ENCODE results near the gene CCDC50.

Gene CCDC50

GRCh38 chr3:191328962-191329653 lies at the start of gene CCDC50:
Gene CCDC50, plus strand, starts transcription at chr3:191329394. Its CDS starts 281 bp downstream, at chr3:191329675.
- Histone ChIP-seq H3K36me3 (ENCODE audit: insufficient read depth, low read length) (no peaks in the 10 kb centered on the region), H2AFZ (ENCODE audit: low read length, unreplicated experiment) (peak within 1 kb of the TSS; percentile 94), H3K27ac (ENCODE audit: low read depth, low read length) (peak within 1 kb of the TSS; percentile 87), H3K79me2 (ENCODE audit: control insufficient read depth, insufficient read depth, low read length, unreplicated experiment) (peaks cover 47% of the 10 kb centered on the region), H3K27me3 (ENCODE audit: insufficient read depth, low read length) (no peaks in the 10 kb centered on the region), H3K4me1 (ENCODE audit: control insufficient read depth, insufficient read depth, low read length, unreplicated experiment) (peaks cover 39% of the 10 kb centered on the region), H3K4me3 (ENCODE audit: low read depth, low read length) (peak within 1 kb of the TSS; percentile 96)

DNA sequence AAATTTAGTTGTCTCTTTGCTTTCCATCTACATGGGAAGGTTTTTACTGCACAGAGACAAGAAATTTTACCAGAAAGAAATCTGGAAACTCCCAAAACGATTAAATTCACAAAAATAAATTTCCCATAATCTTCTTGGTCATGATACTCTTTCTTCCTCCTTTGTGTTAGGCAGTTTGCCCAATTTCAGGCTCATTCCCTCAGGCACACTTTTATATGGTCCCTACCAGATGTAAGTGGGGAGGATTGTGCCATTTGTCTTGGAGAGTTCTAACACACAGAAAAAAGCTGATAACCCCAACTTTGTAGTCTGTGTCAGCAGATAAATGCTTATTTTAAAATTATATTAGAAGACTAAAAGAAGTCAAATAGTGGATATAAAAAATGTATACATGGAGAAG lies 49.1 kb upstream of the CCDC50 start:
- H3K4me1 ChIP-seq (ENCODE audit: control insufficient read depth, insufficient read depth, low read length, unreplicated experiment) = peaks cover 15% of the 10 kb centered on the region
- H3K79me2 ChIP-seq (ENCODE audit: control insufficient read depth, insufficient read depth, low read length, unreplicated experiment) = no peaks in the 10 kb centered on the region
- no peaks in the 10 kb centered on the region for H3K36me3 ChIP-seq (ENCODE audit: insufficient read depth, low read length)
- H3K4me3 ChIP-seq (ENCODE audit: low read depth, low read length) = no peak overlapping the region
- H3K27ac ChIP-seq (ENCODE audit: low read depth, low read length) = no peak overlapping the region
- no peaks in the 10 kb centered on the region for H3K27me3 ChIP-seq (ENCODE audit: insufficient read depth, low read length)
- no peak overlapping the region for H2AFZ ChIP-seq (ENCODE audit: low read length, unreplicated experiment)

DNA sequence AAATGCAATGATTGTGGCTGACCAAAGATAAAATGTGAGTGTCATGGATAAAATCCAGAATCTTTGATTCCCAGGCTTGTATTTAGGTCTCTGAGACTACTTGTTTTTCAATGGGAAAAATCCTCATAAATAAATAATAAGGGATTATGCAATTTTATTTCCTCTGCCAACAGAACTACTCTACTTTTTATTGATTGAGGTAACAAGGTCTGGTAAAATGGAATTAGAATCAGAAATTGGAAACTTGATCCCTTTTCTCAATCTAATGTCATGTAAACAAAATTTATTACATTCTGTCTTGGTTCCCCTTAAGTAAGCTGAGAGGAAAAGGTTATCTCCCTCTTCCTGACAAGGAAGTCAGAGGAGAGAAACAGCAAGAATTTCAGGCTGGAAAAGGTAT lies 48.3 kb upstream of the CCDC50 start:
- Histone ChIP-seq H3K4me1 (ENCODE audit: control insufficient read depth, insufficient read depth, low read length, unreplicated experiment) (peaks cover 15% of the 10 kb centered on the region), H3K79me2 (ENCODE audit: control insufficient read depth, insufficient read depth, low read length, unreplicated experiment) (no peaks in the 10 kb centered on the region), H2AFZ (ENCODE audit: low read length, unreplicated experiment) (no peak overlapping the region), H3K36me3 (ENCODE audit: insufficient read depth, low read length) (no peaks in the 10 kb centered on the region), H3K27me3 (ENCODE audit: insufficient read depth, low read length) (no peaks in the 10 kb centered on the region), H3K4me3 (ENCODE audit: low read depth, low read length) (no peak overlapping the region), H3K27ac (ENCODE audit: low read depth, low read length) (no peak overlapping the region)

- H3K4me1 ChIP-seq (ENCODE audit: control insufficient read depth, insufficient read depth, low read length, unreplicated experiment) = peaks cover 15% of the 10 kb centered on the region
- H3K27ac ChIP-seq (ENCODE audit: low read depth, low read length) = no peak overlapping the region
- no peaks in the 10 kb centered on the region for H3K79me2 ChIP-seq (ENCODE audit: control insufficient read depth, insufficient read depth, low read length, unreplicated experiment)
- no peaks in the 10 kb centered on the region for H3K27me3 ChIP-seq (ENCODE audit: insufficient read depth, low read length)
- peak overlapping the region; percentile 42; the same call in 1 of the 2 replicates for H3K4me3 ChIP-seq (ENCODE audit: low read depth, low read length)
- H3K36me3 ChIP-seq (ENCODE audit: insufficient read depth, low read length) = no peaks in the 10 kb centered on the region
- H2AFZ ChIP-seq (ENCODE audit: low read length, unreplicated experiment) = peak overlapping the region; percentile 77
These were observed 46.7 kb upstream of the CCDC50 start for GRCh38 chr3:191282251-191283185.

GRCh38 chr3:191283400-191283799 lies 45.8 kb upstream of the CCDC50 start:
- peaks cover 15% of the 10 kb centered on the region for H3K4me1 ChIP-seq (ENCODE audit: control insufficient read depth, insufficient read depth, low read length, unreplicated experiment)
- H2AFZ ChIP-seq (ENCODE audit: low read length, unreplicated experiment) = peak overlapping the region; percentile 77
- H3K27ac ChIP-seq (ENCODE audit: low read depth, low read length) = no peak overlapping the region
- H3K27me3 ChIP-seq (ENCODE audit: insufficient read depth, low read length) = no peaks in the 10 kb centered on the region
- H3K4me3 ChIP-seq (ENCODE audit: low read depth, low read length) = no peak overlapping the region
- H3K79me2 ChIP-seq (ENCODE audit: control insufficient read depth, insufficient read depth, low read length, unreplicated experiment) = no peaks in the 10 kb centered on the region
- H3K36me3 ChIP-seq (ENCODE audit: insufficient read depth, low read length) = no peaks in the 10 kb centered on the region

DNA sequence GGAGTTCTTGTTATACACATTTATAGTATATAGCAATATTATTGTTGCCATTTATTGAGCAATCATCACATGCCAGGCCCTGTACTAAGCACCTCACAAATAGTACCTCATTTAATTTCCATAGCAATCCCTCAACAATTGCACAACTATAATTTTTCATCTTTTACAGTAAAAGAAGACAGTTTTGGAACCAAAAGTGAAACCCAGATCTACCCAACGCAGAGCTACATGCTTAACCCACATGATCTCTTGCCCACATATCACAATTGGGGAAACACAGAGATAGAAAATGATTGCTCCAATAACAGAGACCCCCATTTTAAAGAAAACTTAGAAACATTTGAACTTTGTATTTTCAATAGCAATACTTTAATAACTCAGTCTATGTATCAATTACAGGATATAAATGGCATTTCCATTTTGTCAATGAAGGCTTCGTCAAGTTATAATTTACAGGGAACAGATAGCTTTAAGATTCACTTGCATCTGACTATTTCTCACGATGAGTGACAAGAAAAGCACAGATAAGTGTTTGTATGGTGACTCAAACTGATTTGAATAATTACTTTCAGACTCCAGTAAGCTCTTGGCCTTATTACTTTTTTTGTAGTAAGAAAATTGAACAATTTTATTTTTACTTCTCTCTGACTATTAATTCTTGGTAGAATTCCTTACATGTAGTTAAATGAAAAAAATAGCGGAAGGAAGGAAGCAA lies 38.7 kb upstream of the CCDC50 start:
- Histone ChIP-seq H3K4me1 (ENCODE audit: control insufficient read depth, insufficient read depth, low read length, unreplicated experiment) (no peaks in the 10 kb centered on the region), H3K4me3 (ENCODE audit: low read depth, low read length) (peak overlapping the region; percentile 70), H3K27ac (ENCODE audit: low read depth, low read length) (peak overlapping the region; percentile 67)

DNA sequence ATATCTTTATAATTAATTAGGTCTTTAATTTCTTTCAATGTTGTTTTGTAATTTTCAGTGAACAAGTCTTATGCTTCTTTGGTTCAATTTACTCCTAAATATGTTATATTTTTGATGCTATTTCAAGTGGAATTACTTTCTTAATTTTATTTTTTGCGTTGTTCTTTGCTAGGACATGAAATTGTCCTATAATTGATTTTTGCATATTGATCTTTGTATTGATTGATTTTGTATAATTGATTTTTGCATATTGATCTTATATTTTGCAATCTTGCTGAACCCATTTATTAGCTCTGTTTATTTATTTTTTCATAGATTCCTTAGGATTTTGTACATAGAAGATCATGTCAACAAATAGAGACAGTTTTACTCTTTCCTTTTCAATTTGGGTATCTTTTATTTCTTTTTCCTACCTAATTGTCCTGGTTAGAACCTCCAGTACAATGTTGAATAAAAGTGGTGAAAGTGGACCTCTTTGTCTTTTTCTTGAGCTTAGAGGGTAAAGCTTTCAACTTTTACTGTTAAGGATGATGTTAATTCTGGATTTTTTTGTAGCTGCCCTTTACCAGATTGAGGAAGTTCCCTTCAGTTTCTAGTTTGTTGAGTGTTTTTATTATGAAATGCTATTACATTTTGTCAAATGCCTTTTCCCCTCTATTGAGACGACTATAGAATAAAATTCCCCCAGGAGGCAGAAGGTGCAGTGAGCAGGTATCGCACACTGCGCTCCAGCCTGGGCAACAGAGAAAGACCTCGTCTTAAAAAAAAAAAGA lies 36.8 kb upstream of the CCDC50 start:
- Histone ChIP-seq H3K4me3 (ENCODE audit: low read depth, low read length) (no peak overlapping the region), H3K36me3 (ENCODE audit: insufficient read depth, low read length) (no peaks in the 10 kb centered on the region), H3K4me1 (ENCODE audit: control insufficient read depth, insufficient read depth, low read length, unreplicated experiment) (no peaks in the 10 kb centered on the region), H3K79me2 (ENCODE audit: control insufficient read depth, insufficient read depth, low read length, unreplicated experiment) (no peaks in the 10 kb centered on the region), H3K27me3 (ENCODE audit: insufficient read depth, low read length) (no peaks in the 10 kb centered on the region), H2AFZ (ENCODE audit: low read length, unreplicated experiment) (no peak overlapping the region), H3K27ac (ENCODE audit: low read depth, low read length) (no peak overlapping the region)

More for the DNA sequence above, 38.7 kb upstream of the CCDC50 start:
- Histone ChIP-seq H3K36me3 (ENCODE audit: insufficient read depth, low read length) (no peaks in the 10 kb centered on the region), H3K79me2 (ENCODE audit: control insufficient read depth, insufficient read depth, low read length, unreplicated experiment) (no peaks in the 10 kb centered on the region), H3K27me3 (ENCODE audit: insufficient read depth, low read length) (no peaks in the 10 kb centered on the region), H2AFZ (ENCODE audit: low read length, unreplicated experiment) (peak overlapping the region; percentile 96)

DNA sequence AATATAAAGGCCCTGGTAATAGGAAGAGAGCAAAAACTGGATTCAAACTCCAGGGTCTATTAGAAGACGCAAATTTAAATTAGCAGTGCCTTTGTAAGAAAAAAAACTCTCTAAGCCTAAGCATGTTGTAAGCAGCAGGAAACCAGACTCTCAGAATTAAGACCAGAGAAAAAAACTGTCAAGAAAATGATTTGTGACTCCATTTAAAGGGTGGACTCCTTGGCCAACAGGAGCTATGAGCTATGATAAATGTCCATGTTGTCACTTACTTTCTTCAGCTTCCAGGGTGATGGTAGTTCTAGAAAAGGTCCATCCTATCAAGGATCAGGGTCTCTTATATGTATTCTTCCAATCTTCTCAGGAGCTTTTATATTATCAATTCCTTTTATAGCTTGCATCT lies 34.9 kb upstream of the CCDC50 start:
- Histone ChIP-seq H3K27ac (ENCODE audit: low read depth, low read length) (no peak overlapping the region), H3K27me3 (ENCODE audit: insufficient read depth, low read length) (no peaks in the 10 kb centered on the region), H2AFZ (ENCODE audit: low read length, unreplicated experiment) (no peak overlapping the region), H3K36me3 (ENCODE audit: insufficient read depth, low read length) (no peaks in the 10 kb centered on the region), H3K79me2 (ENCODE audit: control insufficient read depth, insufficient read depth, low read length, unreplicated experiment) (no peaks in the 10 kb centered on the region), H3K4me1 (ENCODE audit: control insufficient read depth, insufficient read depth, low read length, unreplicated experiment) (no peaks in the 10 kb centered on the region), H3K4me3 (ENCODE audit: low read depth, low read length) (no peak overlapping the region)

DNA sequence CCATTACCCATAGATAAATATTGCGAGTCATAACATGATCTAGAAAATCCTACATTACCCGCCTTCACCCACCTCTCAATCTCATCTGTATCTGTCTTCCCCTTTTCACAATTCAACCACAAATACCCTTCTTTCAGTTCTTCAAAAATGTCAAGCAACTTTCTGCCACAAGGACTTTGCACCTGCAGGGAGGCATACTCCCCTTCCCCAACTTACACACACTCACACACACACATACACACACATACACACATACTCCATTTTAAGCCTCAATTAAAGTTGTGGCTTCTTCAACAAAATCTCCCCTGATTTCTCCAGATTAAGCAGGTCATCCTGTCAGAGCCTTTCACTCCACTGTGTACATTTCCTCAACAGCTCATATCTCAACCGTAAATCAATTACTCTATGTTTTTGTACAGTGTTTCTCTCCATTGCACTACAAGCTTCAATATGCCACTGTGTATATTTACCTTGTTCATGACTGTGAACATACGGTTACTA lies 33.1 kb upstream of the CCDC50 start:
- Histone ChIP-seq H3K4me1 (ENCODE audit: control insufficient read depth, insufficient read depth, low read length, unreplicated experiment) (no peaks in the 10 kb centered on the region), H3K79me2 (ENCODE audit: control insufficient read depth, insufficient read depth, low read length, unreplicated experiment) (no peaks in the 10 kb centered on the region), H3K27ac (ENCODE audit: low read depth, low read length) (no peak overlapping the region), H3K27me3 (ENCODE audit: insufficient read depth, low read length) (no peaks in the 10 kb centered on the region), H2AFZ (ENCODE audit: low read length, unreplicated experiment) (no peak overlapping the region), H3K4me3 (ENCODE audit: low read depth, low read length) (no peak overlapping the region), H3K36me3 (ENCODE audit: insufficient read depth, low read length) (no peaks in the 10 kb centered on the region)

- Histone ChIP-seq H3K79me2 (ENCODE audit: control insufficient read depth, insufficient read depth, low read length, unreplicated experiment) (no peaks in the 10 kb centered on the region), H3K27ac (ENCODE audit: low read depth, low read length) (no peak overlapping the region), H3K4me1 (ENCODE audit: control insufficient read depth, insufficient read depth, low read length, unreplicated experiment) (no peaks in the 10 kb centered on the region), H3K4me3 (ENCODE audit: low read depth, low read length) (no peak overlapping the region), H2AFZ (ENCODE audit: low read length, unreplicated experiment) (no peak overlapping the region), H3K27me3 (ENCODE audit: insufficient read depth, low read length) (no peaks in the 10 kb centered on the region), H3K36me3 (ENCODE audit: insufficient read depth, low read length) (no peaks in the 10 kb centered on the region)
These were observed 30.3 kb upstream of the CCDC50 start for GRCh38 chr3:191298846-191299245.

All from ACC112 (cell line).